Smooth muscle cell (in vitro differentiated cells): ENCODE results near the gene COL20A1. TPM values are rescaled to one million over a fixed set of nuclear protein-coding genes. Genes with fewer than 3 reads are reported as not detected.

Source experiments
- DNase-seq: peaks from one replicate; lab custom pipeline; 2025; ENCODE audit not compliant: unreplicated experiment; lab: John Stamatoyannopoulos, UW
- H2AFZ ChIP-seq: fragments of 200-600 bp; sonication (generic); 2 replicates; pipeline ENCODE4 v1.6.0; 2016; ENCODE audit warnings: antibody characterized with exemption, low read depth, mild to moderate bottlenecking
- H3F3A ChIP-seq: fragments of 200-600 bp; sonication (generic); 2 replicates; pipeline ENCODE4 v1.6.0; 2017; ENCODE audit warnings: antibody characterized with exemption, low read depth
- H3K27ac ChIP-seq: fragments of 200-600 bp; sonication (generic); 2 replicates; pipeline ENCODE4 v1.5.1; 2016; ENCODE audit warnings: low read depth, mild to moderate bottlenecking
- H3K27me3 ChIP-seq: fragments of 200-600 bp; sonication (generic); 2 replicates; pipeline ENCODE4 v1.6.1; 2016; ENCODE audit warnings: low read depth, mild to moderate bottlenecking
- H3K36me3 ChIP-seq: fragments of 200-600 bp; sonication (generic); 2 replicates; pipeline ENCODE4 v1.5.1; 2016; ENCODE audit warnings: low read depth
- H3K4me1 ChIP-seq: fragments of 200-600 bp; sonication (generic); 2 replicates; pipeline ENCODE4 v1.5.1; 2016; ENCODE audit warnings: low read depth
- H3K4me2 ChIP-seq: fragments of 200-600 bp; sonication (generic); 2 replicates; pipeline ENCODE4 v1.6.0; 2016; ENCODE audit warnings: mild to moderate bottlenecking
- H3K4me3 ChIP-seq: fragments of 200-600 bp; sonication (generic); 2 replicates; pipeline ENCODE4 v1.5.1; 2016; ENCODE audit warnings: mild to moderate bottlenecking
- H3K79me2 ChIP-seq: fragments of 200-600 bp; sonication (generic); 2 replicates; pipeline ENCODE4 v1.6.0; 2016; ENCODE audit warnings: low read depth, mild to moderate bottlenecking
- H3K9ac ChIP-seq: fragments of 200-600 bp; sonication (generic); 2 replicates; pipeline ENCODE4 v1.6.0; 2016; ENCODE audit warnings: low read depth
- H3K9me3 ChIP-seq: fragments of 200-600 bp; sonication (generic); replicated peaks from 2 replicates; pipeline ENCODE4 v1.5.1; 2016; ENCODE audit warnings: low read depth
- H4K20me1 ChIP-seq: fragments of 200-600 bp; sonication (generic); 2 replicates; pipeline ENCODE4 v1.6.0; 2016; ENCODE audit warnings: low read depth
- WGBS: methylation state at CpG from one replicate; pipeline ENCODE4 v1.1.7; 2016; ENCODE audit warnings: low lambda C conversion rate; 5-methylcytosine and 5-hydroxymethylcytosine counted together
- polyA plus RNA-seq: library from polyadenylated mRNA; unstranded; fragments of >200 nt; fragmentation: Nextera tagmentation; extraction: Ambion mirVana; gene quantifications from 2 replicates; pipeline ENCODE4 v1.2.1, GENCODE V29; 2016
- total RNA-seq: library from RNA; depleted of rRNA; stranded (reverse); fragments of >200 nt; gene quantifications from 2 replicates; pipeline ENCODE4 v1.2.3, GENCODE V29; 2014
- TF ChIP-seq, protein P1 (sequence below): fragments of 200-600 bp; sonication (generic); IDR thresholded peaks from 2 replicates; pipeline ENCODE4 v1.5.1; 2017; ENCODE audit warnings: borderline replicate concordance, mild to moderate bottlenecking, antibody characterized with exemption; ENCODE audit not compliant: insufficient read depth, poor library complexity, severe bottlenecking

The COL20A1 gene
- total and polyA plus RNA-seq, 2 experiments from 2014 or later: 0.23 to 0.36 TPM

- no peak overlapping the region for H3K27ac ChIP-seq
- H2AFZ ChIP-seq: no peak overlapping the region
- WGBS: 94% methylated on average over 59 of the region's 59 CpGs
- no peaks in the 10 kb centered on the region for H4K20me1 ChIP-seq
- H3K79me2 ChIP-seq: no peaks in the 10 kb centered on the region
- no peak overlapping the region for H3K9ac ChIP-seq
- no peaks in the 10 kb centered on the region for H3K9me3 ChIP-seq
- H3F3A ChIP-seq: no peaks in the 10 kb centered on the region
- no peaks in the 10 kb centered on the region for H3K36me3 ChIP-seq
- TF ChIP-seq, protein P1, sequence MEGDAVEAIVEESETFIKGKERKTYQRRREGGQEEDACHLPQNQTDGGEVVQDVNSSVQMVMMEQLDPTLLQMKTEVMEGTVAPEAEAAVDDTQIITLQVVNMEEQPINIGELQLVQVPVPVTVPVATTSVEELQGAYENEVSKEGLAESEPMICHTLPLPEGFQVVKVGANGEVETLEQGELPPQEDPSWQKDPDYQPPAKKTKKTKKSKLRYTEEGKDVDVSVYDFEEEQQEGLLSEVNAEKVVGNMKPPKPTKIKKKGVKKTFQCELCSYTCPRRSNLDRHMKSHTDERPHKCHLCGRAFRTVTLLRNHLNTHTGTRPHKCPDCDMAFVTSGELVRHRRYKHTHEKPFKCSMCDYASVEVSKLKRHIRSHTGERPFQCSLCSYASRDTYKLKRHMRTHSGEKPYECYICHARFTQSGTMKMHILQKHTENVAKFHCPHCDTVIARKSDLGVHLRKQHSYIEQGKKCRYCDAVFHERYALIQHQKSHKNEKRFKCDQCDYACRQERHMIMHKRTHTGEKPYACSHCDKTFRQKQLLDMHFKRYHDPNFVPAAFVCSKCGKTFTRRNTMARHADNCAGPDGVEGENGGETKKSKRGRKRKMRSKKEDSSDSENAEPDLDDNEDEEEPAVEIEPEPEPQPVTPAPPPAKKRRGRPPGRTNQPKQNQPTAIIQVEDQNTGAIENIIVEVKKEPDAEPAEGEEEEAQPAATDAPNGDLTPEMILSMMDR: no peak
- no peaks in the 10 kb centered on the region for H3K4me1 ChIP-seq
- no peak overlapping the region for H3K4me2 ChIP-seq
- H3K27me3 ChIP-seq: no peaks in the 10 kb centered on the region
- DNase-seq: no peak
- H3K4me3 ChIP-seq: no peak overlapping the region
Measured at GRCh38 chr20:63342561-63343459, 49.8 kb downstream of the COL20A1 start.

GRCh38 chr20:63343460-63344445 is 50.8 kb downstream of the COL20A1 start:
- DNase-seq: no peak
- Histone ChIP-seq H3K4me3 (no peak overlapping the region), H3F3A (no peaks in the 10 kb centered on the region), H3K9ac (no peak overlapping the region), H3K27ac (no peak overlapping the region), H3K4me2 (no peak overlapping the region), H3K9me3 (no peaks in the 10 kb centered on the region), H3K36me3 (no peaks in the 10 kb centered on the region), H3K27me3 (no peaks in the 10 kb centered on the region), H3K79me2 (no peaks in the 10 kb centered on the region), H3K4me1 (no peaks in the 10 kb centered on the region), H4K20me1 (no peaks in the 10 kb centered on the region), H2AFZ (no peak overlapping the region)
- 88% methylated on average over 37 of the region's 37 CpGs for WGBS
- TF ChIP-seq, protein P1: no peak

DNA sequence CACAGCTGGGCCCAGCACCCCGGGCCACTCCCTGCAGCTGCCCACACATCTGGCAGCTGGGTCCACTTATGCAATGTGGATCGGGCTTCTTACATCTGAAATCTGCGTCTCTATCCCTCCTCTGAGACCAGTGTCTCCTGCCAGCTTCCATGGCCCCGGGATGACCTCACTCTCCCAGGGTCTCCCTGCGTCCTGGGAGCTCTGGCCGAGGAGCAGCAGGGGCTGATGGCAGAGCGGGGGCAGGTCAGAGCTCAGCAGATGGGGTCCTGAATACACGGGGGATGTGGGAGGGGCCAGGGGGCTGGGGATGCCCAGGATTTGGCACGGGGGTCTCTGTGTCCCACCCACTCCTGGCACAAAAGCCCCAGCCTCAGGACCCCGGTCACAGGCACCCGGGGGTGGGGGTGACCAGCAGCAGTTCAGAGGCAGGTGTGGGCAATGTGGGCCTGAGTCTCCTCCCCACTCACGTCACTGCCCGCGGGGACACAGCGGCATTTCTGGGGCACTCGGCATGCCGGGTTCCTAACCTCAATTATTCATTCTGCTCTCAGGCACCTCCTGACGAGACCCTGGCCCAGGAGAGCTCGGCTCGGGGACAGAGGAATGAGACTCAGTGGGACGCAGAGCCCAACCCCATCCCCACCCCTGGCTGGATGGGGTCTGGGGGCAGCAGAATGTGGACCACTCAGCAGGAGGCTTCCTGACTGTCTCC is 51.8 kb downstream of the COL20A1 start:
- Histone ChIP-seq H3K27ac (no peak overlapping the region), H3K9ac (no peak overlapping the region), H4K20me1 (no peaks in the 10 kb centered on the region), H3K27me3 (no peaks in the 10 kb centered on the region), H3K36me3 (no peaks in the 10 kb centered on the region), H3K4me1 (no peaks in the 10 kb centered on the region), H3K4me2 (no peak overlapping the region), H3K79me2 (no peaks in the 10 kb centered on the region), H3K4me3 (no peak overlapping the region), H2AFZ (no peak overlapping the region), H3K9me3 (no peaks in the 10 kb centered on the region), H3F3A (no peaks in the 10 kb centered on the region)
- TF ChIP-seq, protein P1: no peak
- WGBS: 83% methylated on average over 21 of the region's 21 CpGs
- DNase-seq: no peak
